Epithelial cell of esophagus (primary cell): ENCODE measurements around the gene TMEM214.

Experiments
- DNase-seq: peaks from one replicate; pipeline ENCODE4 v3.0.0; 2010; ENCODE audit warnings: low read depth
- H3K4me3 ChIP-seq: 2 replicates; pipeline ENCODE4 v1.5.1; 2011; ENCODE audit warnings: mild to moderate bottlenecking, low read length, control low read depth
- TF ChIP-seq, protein P1 (sequence below): IDR thresholded peaks from 2 replicates; pipeline ENCODE4 v1.5.1; 2011; ENCODE audit warnings: low read depth, mild to moderate bottlenecking, low read length, control low read depth, inconsistent platforms; ENCODE audit not compliant: insufficient read depth; ENCODE audit errors: missing control alignments

Gene TMEM214

DNA sequence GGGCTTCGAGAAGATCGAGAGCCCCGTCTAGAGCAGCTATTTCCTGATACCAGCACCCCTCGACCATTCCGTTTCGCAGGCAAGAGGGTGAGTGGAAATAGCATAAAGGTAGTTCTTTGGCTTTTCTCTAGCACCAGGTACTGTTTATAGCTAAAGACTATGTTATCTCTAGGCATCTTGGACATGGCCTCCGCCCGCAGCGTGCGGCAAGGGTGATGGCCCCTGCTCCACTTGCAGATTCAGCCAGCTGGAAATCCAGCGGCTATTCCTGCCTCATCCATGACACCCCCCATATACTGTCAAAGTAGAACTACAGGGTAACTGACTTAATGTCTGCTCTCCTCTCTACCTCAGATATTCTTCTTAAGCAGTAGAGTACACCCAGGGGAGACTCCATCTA is 22.0 kb downstream of the TMEM214 start:
- DNase-seq, result no peak
- TF ChIP-seq, protein P1, sequence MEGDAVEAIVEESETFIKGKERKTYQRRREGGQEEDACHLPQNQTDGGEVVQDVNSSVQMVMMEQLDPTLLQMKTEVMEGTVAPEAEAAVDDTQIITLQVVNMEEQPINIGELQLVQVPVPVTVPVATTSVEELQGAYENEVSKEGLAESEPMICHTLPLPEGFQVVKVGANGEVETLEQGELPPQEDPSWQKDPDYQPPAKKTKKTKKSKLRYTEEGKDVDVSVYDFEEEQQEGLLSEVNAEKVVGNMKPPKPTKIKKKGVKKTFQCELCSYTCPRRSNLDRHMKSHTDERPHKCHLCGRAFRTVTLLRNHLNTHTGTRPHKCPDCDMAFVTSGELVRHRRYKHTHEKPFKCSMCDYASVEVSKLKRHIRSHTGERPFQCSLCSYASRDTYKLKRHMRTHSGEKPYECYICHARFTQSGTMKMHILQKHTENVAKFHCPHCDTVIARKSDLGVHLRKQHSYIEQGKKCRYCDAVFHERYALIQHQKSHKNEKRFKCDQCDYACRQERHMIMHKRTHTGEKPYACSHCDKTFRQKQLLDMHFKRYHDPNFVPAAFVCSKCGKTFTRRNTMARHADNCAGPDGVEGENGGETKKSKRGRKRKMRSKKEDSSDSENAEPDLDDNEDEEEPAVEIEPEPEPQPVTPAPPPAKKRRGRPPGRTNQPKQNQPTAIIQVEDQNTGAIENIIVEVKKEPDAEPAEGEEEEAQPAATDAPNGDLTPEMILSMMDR, result no peak
- no peak overlapping the region for H3K4me3 ChIP-seq

DNA sequence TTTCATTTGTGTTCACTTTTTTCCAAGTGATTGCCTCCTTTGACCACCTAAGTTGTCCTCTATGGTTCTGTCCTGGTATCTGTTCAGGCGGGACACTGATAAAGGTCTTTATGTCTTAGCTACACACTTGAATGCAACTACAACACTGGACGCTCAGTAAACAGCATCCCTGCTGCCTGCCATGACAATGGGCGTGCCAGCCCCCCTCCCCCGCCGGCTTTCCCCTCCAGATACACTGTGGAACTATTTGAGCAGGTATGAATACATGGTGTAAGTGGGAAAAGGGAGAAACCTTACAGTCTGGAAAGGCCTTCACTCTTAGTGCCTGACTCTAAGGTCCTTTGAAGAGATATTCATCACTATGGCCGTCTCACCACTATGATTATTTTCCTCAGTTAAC is 24.4 kb downstream of the TMEM214 start:
- no peak for DNase-seq
- TF ChIP-seq, protein P1, result no peak
- no peak overlapping the region for H3K4me3 ChIP-seq

DNA sequence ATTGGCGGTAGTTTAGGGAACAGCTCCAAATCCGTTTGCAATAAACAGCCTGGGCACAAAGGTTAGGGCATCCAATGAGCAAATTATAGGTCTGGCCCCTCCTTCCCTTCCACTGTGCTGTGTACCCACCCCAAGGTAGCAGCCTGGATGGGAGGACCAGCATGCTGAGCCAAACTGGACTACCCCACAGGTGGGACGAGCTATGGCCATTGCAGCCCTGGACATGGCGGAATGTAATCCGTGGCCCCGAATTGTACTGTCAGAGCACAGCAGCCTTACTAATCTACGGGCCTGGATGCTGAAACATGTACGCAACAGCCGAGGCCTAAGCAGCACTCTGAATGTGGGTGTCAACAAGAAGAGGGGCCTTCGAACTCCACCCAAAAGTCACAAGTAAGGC is 25.4 kb downstream of the TMEM214 start:
- DNase-seq, result no peak
- TF ChIP-seq, protein P1, result no peak
- no peak overlapping the region for H3K4me3 ChIP-seq

- TF ChIP-seq, protein P1, result no peak
- no peak for DNase-seq
- no peak overlapping the region for H3K4me3 ChIP-seq
These were observed 26.5 kb downstream of the TMEM214 start for GRCh38 chr2:27059141-27059820.

- DNase-seq, result no peak
- TF ChIP-seq, protein P1, result no peak
- H3K4me3 ChIP-seq, result no peak overlapping the region
These were observed 27.6 kb downstream of the TMEM214 start for GRCh38 chr2:27060323-27060722.

- no peak for DNase-seq
- TF ChIP-seq, protein P1, result no peak
- H3K4me3 ChIP-seq, result no peak overlapping the region
These were observed 32.4 kb downstream of the TMEM214 start for GRCh38 chr2:27065128-27065527.

DNA sequence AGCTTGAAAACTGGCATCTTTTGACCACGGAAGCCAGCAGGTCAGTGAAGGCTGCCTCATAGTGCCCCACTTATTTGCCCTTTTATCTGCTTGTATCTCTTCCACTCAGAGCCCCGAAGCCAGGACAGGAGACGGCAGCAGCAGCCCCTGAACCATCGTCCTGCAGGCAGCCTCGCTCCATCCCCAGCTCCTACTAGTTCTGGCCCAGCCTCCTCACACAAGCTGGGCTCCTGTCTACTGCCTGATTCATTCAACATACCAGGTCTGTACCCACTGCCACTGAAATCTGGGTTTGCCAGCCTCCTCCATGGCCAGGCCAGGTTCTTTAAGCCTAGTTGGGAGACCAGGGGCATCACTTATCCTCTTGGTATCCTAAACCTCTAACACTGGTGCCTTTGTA is 34.6 kb downstream of the TMEM214 start:
- no peak overlapping the region for H3K4me3 ChIP-seq
- no peak for DNase-seq
- TF ChIP-seq, protein P1, result no peak
